ENCODE data around the gene CRELD2.

Gene CRELD2

GRCh38 chr22:49877642-49878041 lies 40.8 kb upstream of the CRELD2 start:
- CTCF ChIA-PET = no interaction called here
- no peak overlapping the region for H3K27ac ChIP-seq (ENCODE audit: extremely low read depth, low read depth, low read length)
- TF ChIP-seq OSR2 (tag by site-specific recombination; IDR thresholded peaks at IDR 0.05) (no peak), ZNF174 (tag by site-specific recombination; IDR thresholded peaks at IDR 0.05) (no peak), ZFP41 (tag by site-specific recombination; IDR thresholded peaks at IDR 0.05; ENCODE audit: borderline replicate concordance) (no peak), ZNF23 (tag by site-specific recombination; IDR thresholded peaks at IDR 0.05; ENCODE audit: borderline replicate concordance) (no peak), ZNF785 (tag by site-specific recombination; IDR thresholded peaks at IDR 0.05) (no peak), KLF7 (tag by site-specific recombination; IDR thresholded peaks at IDR 0.05; ENCODE audit: borderline replicate concordance) (no peak), YY2 (tag by site-specific recombination; IDR thresholded peaks at IDR 0.05) (no peak), IKZF3 (tag by site-specific recombination; IDR thresholded peaks at IDR 0.05) (no peak), ZNF629 (tag by site-specific recombination; IDR thresholded peaks at IDR 0.05) (no peak), SP7 (tag by site-specific recombination; IDR thresholded peaks at IDR 0.05) (no peak), ZNF341 (tag by site-specific recombination; IDR thresholded peaks at IDR 0.05; ENCODE audit: low read depth) (no peak), ZNF157 (tag by site-specific recombination; IDR thresholded peaks at IDR 0.05) (no peak), ZNF19 (tag by site-specific recombination; IDR thresholded peaks at IDR 0.05; ENCODE audit: low read depth) (no peak), ZNF211 (tag by site-specific recombination; IDR thresholded peaks at IDR 0.05; ENCODE audit: low read depth) (no peak), GLIS1 (tag by site-specific recombination; IDR thresholded peaks at IDR 0.05) (no peak)
- TF ChIP-seq, protein P1, sequence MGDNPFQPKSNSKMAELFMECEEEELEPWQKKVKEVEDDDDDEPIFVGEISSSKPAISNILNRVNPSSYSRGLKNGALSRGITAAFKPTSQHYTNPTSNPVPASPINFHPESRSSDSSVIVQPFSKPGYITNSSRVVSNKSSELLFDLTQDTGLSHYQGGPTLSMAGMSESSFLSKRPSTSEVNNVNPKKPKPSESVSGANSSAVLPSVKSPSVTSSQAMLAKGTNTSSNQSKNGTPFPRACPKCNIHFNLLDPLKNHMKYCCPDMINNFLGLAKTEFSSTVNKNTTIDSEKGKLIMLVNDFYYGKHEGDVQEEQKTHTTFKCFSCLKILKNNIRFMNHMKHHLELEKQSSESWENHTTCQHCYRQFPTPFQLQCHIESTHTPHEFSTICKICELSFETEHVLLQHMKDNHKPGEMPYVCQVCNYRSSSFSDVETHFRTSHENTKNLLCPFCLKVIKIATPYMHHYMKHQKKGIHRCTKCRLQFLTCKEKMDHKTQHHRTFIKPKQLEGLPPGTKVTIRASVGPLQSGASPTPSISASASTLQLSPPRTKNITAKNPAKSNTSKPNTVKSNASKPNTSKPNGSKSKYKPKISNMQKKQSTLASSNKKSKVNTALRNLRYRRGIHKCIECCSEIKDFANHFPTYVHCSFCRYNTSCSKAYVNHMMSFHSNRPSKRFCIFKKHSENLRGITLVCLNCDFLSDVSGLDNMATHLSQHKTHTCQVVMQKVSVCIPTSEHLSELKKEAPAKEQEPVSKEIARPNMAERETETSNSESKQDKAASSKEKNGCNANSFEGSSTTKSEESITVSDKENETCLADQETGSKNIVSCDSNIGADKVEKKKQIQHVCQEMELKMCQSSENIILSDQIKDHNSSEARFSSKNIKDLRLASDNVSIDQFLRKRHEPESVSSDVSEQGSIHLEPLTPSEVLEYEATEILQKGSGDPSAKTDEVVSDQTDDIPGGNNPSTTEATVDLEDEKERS (tag by site-specific recombination; IDR thresholded peaks at IDR 0.05) = no peak
- TF ChIP-seq, protein P2, sequence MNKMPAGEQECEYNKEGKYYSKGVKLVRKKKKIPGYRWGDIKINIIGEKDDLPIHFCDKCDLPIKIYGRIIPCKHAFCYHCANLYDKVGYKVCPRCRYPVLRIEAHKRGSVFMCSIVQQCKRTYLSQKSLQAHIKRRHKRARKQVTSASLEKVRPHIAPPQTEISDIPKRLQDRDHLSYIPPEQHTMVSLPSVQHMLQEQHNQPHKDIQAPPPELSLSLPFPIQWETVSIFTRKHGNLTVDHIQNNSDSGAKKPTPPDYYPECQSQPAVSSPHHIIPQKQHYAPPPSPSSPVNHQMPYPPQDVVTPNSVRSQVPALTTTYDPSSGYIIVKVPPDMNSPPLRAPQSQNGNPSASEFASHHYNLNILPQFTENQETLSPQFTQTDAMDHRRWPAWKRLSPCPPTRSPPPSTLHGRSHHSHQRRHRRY (tag by site-specific recombination; IDR thresholded peaks at IDR 0.05) = no peak
- POLR2A ChIA-PET = interaction anchor here (1.0 kb wide), 1 partner anchor 21 kb away, joined by 8 read pairs; no protein-coding TSS in a partner anchor
- peaks cover 17 to 22% of the 10 kb centered on the region in 2 experiments for H3K36me3 ChIP-seq (ENCODE audit: control insufficient read depth in 2 of 2, insufficient read depth in 1 of 2, low read length in 2 of 2)
- H3K9me3 ChIP-seq (ENCODE audit: control insufficient read depth, insufficient read depth, low read depth, low read length) = no peaks in the 10 kb centered on the region; the same call in none of the 2 replicates
- H3K4me3 ChIP-seq (ENCODE audit: low read depth, low read length) = no peak overlapping the region
- no peaks in the 10 kb centered on the region for H3K4me1 ChIP-seq (ENCODE audit: control insufficient read depth, insufficient read depth, low read length)

DNA sequence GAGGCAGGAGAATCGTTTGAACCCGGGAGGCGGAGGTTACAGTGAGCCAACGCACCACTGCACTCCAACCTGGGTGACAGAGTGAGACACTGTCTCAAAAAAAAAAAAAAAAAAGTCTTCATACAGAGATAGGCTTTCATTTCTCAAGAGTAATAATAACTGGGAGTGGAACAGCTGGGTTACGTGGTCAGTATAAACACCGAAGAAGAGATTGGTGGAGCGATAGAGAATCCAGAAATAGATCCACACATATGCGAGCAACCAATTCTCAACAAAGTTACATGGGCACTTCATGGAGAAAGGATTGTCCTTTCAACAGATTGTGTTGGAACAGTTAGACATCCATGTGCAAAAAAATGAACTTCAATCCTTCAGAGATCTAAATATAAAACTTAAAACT lies 40.2 kb upstream of the CRELD2 start:
- ChIA-PET CTCF (no interaction called here), POLR2A (no interaction called here)
- Histone ChIP-seq H3K4me1 (ENCODE audit: control insufficient read depth, insufficient read depth, low read length) (no peaks in the 10 kb centered on the region), H3K36me3 (ENCODE audit: control insufficient read depth in 2 of 2, insufficient read depth in 1 of 2, low read length in 2 of 2) (peaks cover 17 to 28% of the 10 kb centered on the region in 2 experiments), H3K4me3 (ENCODE audit: low read depth, low read length) (no peak overlapping the region), H3K9me3 (ENCODE audit: control insufficient read depth, insufficient read depth, low read depth, low read length) (no peaks in the 10 kb centered on the region; the same call in none of the 2 replicates), H3K27ac (ENCODE audit: extremely low read depth, low read depth, low read length) (no peak overlapping the region)
- TF ChIP-seq PRDM1 (tag by site-specific recombination; IDR thresholded peaks at IDR 0.05) (no peak), EGR2 (tag by site-specific recombination; IDR thresholded peaks at IDR 0.05; ENCODE audit: low read depth) (no peak), ZNF302 (tag by site-specific recombination; IDR thresholded peaks at IDR 0.05; ENCODE audit: low read depth) (no peak), ZBTB8A (tag by site-specific recombination; IDR thresholded peaks at IDR 0.05) (no peak), ZNF184 (tag by site-specific recombination; IDR thresholded peaks at IDR 0.05) (no peak), ZNF501 (tag by site-specific recombination; IDR thresholded peaks at IDR 0.05) (no peak), ZNF677 (tag by site-specific recombination; IDR thresholded peaks at IDR 0.05) (no peak), ZNF132 (tag by site-specific recombination; IDR thresholded peaks at IDR 0.05; ENCODE audit: borderline replicate concordance) (no peak), ZFP41 (tag by site-specific recombination; IDR thresholded peaks at IDR 0.05; ENCODE audit: borderline replicate concordance) (no peak), ZNF311 (tag by site-specific recombination; IDR thresholded peaks at IDR 0.05; ENCODE audit: borderline replicate concordance) (no peak), MEIS1 (CRISPR knock-in tag; IDR thresholded peaks at IDR 0.05; ENCODE audit: borderline replicate concordance) (no peak), IKZF3 (tag by site-specific recombination; IDR thresholded peaks at IDR 0.05) (no peak), ZNF10 (tag by site-specific recombination; IDR thresholded peaks at IDR 0.05) (no peak), ZFHX2 (tag by site-specific recombination; conservative IDR thresholded peaks at IDR 0.05) (no peak), ZSCAN30 (tag by site-specific recombination; IDR thresholded peaks at IDR 0.05) (no peak)
- TF ChIP-seq, protein P3, sequence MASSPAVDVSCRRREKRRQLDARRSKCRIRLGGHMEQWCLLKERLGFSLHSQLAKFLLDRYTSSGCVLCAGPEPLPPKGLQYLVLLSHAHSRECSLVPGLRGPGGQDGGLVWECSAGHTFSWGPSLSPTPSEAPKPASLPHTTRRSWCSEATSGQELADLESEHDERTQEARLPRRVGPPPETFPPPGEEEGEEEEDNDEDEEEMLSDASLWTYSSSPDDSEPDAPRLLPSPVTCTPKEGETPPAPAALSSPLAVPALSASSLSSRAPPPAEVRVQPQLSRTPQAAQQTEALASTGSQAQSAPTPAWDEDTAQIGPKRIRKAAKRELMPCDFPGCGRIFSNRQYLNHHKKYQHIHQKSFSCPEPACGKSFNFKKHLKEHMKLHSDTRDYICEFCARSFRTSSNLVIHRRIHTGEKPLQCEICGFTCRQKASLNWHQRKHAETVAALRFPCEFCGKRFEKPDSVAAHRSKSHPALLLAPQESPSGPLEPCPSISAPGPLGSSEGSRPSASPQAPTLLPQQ (tag by site-specific recombination; IDR thresholded peaks at IDR 0.05) = no peak

All from HEK293 (cell line).